Stimulated activated CD4-positive, alpha-beta T cell treated with anti-CD3 and anti-CD28 coated beads, Interleukin-15, amount 100 ng/mL, for 48 hours (primary cell): ENCODE measurements around the gene CPNE5.
A peak's percentile ranks its signal among the peaks of the same experiment; 100 is the strongest.

Experiments
- DNase-seq, 2 donors: peaks; one replicate each; pipeline ENCODE4 v3.0.0-alpha.2; 2020; ENCODE audit warnings: low read depth in 2 of 2

Gene CPNE5

GRCh38 chr6:36793913-36794712, 45.1 kb downstream of the CPNE5 start:
- DNase-seq: no peak

GRCh38 chr6:36793296-36793912, 45.8 kb downstream of the CPNE5 start:
- DNase-seq: no peak

- no peak for DNase-seq
These were observed 47.6 kb downstream of the CPNE5 start for GRCh38 chr6:36791521-36792135.

GRCh38 chr6:36791085-36791484, 48.2 kb downstream of the CPNE5 start:
- DNase-seq: no peak

GRCh38 chr6:36788768-36789167, 50.5 kb downstream of the CPNE5 start:
- peak in 1 of 2 donors; percentile 25 for DNase-seq

- DNase-seq: no peak
These were observed 51.1 kb downstream of the CPNE5 start for GRCh38 chr6:36788186-36788585.

- no peak for DNase-seq
These were observed 52.0 kb downstream of the CPNE5 start for GRCh38 chr6:36787210-36787609.

GRCh38 chr6:36786055-36786675, 53.1 kb downstream of the CPNE5 start:
- DNase-seq: no peak

- no peak for DNase-seq
These were observed 54.9 kb downstream of the CPNE5 start for GRCh38 chr6:36784376-36784636.

GRCh38 chr6:36783603-36784375, 55.5 kb downstream of the CPNE5 start:
- no peak for DNase-seq

GRCh38 chr6:36781669-36782068, 57.6 kb downstream of the CPNE5 start:
- no peak for DNase-seq

GRCh38 chr6:36780442-36781177, 58.6 kb downstream of the CPNE5 start:
- no peak for DNase-seq

GRCh38 chr6:36779227-36779626, 60.0 kb downstream of the CPNE5 start:
- no peak for DNase-seq

- no peak for DNase-seq
These were observed 61.4 kb downstream of the CPNE5 start for GRCh38 chr6:36777801-36778200.

- no peak for DNase-seq
These were observed 63.1 kb downstream of the CPNE5 start for GRCh38 chr6:36776167-36776566.

- no peak for DNase-seq
These were observed 64.9 kb downstream of the CPNE5 start for GRCh38 chr6:36774331-36774730.

- no peak for DNase-seq
These were observed 66.8 kb downstream of the CPNE5 start for GRCh38 chr6:36772397-36772796.

GRCh38 chr6:36771145-36771544, 68.1 kb downstream of the CPNE5 start:
- DNase-seq: no peak

- no peak for DNase-seq
These were observed 69.4 kb downstream of the CPNE5 start for GRCh38 chr6:36769676-36770499.

- DNase-seq: no peak
These were observed 70.0 kb downstream of the CPNE5 start for GRCh38 chr6:36769183-36769675.
